Measurements from ENCODE around the gene MYLK. TPM values are rescaled to one million over a fixed set of nuclear protein-coding genes. Genes with fewer than 3 reads are reported as not detected.

The MYLK gene
- total RNA-seq, 1 donor from 2014 or later, result 81.4 TPM

DNA sequence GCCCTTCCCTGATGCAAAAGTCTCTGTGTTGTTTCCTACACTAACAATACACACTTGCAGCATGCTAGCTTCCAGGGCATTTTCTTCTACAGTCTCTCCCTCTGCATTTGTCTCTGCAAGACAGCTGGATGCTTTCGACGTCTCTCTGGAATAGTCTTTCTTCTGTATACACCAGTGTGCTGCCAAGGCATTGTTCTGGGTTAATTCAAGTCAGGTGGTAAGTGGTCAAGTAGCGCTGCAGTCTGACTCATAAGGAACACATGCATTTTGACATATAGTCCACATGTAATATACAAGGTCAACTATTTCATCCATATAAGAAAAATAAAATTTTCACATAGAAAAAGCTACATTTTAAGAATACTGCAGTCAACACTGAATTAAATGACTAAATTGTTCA, 92.7 kb downstream of the MYLK start:
- TF ChIP-seq, protein P1, sequence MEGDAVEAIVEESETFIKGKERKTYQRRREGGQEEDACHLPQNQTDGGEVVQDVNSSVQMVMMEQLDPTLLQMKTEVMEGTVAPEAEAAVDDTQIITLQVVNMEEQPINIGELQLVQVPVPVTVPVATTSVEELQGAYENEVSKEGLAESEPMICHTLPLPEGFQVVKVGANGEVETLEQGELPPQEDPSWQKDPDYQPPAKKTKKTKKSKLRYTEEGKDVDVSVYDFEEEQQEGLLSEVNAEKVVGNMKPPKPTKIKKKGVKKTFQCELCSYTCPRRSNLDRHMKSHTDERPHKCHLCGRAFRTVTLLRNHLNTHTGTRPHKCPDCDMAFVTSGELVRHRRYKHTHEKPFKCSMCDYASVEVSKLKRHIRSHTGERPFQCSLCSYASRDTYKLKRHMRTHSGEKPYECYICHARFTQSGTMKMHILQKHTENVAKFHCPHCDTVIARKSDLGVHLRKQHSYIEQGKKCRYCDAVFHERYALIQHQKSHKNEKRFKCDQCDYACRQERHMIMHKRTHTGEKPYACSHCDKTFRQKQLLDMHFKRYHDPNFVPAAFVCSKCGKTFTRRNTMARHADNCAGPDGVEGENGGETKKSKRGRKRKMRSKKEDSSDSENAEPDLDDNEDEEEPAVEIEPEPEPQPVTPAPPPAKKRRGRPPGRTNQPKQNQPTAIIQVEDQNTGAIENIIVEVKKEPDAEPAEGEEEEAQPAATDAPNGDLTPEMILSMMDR (conservative IDR thresholded peaks at IDR 0.05; ENCODE audit: low read depth, low read length), result no peak
- DNase-seq (ENCODE audit: low read depth), result no peak
- no peak overlapping the region for H3K4me3 ChIP-seq (ENCODE audit: low read depth, low read length)

DNA sequence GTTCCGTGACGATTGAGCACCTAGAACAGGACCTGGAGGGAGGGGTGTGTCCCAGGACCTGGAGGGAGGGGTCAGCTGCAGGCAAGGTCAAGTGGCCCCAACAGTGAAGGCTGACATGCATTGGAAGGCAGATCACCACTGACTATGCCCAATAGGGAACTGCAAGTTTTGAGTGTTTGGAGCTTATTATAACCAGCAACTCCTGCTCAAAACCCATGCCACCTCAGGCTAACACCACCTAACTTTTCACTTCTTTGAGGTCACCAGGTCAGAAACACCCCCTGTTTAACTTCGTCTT, 93.1 kb downstream of the MYLK start:
- no peak for DNase-seq (ENCODE audit: low read depth)
- TF ChIP-seq, protein P1 (conservative IDR thresholded peaks at IDR 0.05; ENCODE audit: low read depth, low read length), result no peak
- H3K4me3 ChIP-seq (ENCODE audit: low read depth, low read length), result no peak overlapping the region

DNA sequence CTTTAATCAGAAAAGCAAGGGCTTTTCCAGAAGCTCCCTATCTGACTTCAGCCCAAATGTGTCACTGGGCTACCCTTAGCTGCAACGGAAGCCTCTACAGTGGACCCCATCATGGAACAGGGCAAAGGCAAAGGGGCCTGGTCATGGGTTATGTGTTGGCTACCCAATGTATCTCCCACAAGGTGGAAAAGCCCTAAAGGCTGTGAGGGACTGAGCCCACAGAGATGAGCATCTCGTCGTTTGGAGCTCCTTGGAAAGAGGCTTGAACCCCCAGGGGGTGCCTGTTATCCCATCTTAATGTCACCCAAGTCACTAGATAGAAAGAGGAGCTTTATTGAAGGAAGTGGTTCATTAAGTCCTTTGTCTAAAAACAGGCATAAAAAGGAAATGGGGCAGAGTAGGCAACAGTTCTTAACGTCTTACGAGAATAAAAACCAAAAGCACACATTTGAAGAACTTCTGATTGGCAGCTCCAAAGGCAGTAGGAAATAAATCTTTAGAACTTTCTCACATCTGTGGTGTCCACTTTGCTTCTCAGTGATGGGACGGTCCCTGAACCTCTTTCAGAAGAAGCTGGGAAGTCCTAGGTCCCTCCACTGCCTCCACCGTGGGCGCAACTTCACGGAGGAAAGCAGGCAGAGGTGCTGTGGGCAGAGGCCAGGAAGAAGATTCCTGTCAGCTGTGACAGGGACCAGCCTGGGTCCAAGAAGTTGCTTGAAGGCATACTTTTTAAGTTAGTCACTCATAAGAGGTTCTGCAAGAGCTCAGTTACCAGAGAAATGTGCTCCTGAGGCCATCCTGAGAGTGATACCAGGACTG, 93.7 kb downstream of the MYLK start:
- no peak overlapping the region for H3K4me3 ChIP-seq (ENCODE audit: low read depth, low read length)
- no peak for DNase-seq (ENCODE audit: low read depth)
- TF ChIP-seq, protein P1 (conservative IDR thresholded peaks at IDR 0.05; ENCODE audit: low read depth, low read length), result no peak

DNA sequence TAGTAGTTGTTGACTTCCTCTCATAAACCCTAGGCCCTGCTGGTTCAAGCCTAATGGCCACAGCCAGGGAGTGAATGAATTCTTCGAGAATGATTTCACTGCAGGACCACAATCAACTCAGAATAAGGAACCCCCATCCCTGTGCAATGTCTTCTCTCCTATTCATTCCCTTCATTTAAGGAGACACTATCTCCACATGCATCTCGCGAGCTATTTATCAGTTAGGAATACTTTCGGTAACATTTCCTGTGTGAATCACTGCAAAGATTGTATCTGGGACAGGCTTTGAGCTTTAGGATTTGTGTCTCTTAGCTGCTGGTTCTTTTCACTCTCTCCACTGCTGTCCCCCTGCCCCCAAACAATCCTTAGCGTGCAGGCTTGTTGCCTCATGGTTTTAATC, 94.4 kb downstream of the MYLK start:
- no peak for DNase-seq (ENCODE audit: low read depth)
- TF ChIP-seq, protein P1 (conservative IDR thresholded peaks at IDR 0.05; ENCODE audit: low read depth, low read length), result no peak
- no peak overlapping the region for H3K4me3 ChIP-seq (ENCODE audit: low read depth, low read length)

DNA sequence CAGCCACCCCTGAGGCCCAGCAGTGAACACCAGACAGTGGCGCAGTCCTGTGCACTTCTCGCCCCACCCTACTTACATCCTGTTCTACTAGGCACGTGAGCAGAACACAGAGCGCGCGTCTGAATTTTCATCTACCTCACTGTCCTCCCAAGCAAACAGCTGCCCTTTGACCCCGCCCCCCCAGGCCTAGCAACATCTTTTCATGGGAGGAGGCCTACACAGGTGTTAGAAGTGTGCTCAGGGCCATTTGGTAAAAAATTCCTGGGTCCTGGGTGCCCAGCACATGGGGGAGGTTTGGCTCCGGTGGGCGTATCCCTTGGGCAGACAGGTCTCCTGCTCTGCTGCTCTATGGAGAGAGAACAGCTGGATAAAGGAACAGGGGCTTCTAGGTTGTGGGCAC, 95.0 kb downstream of the MYLK start:
- TF ChIP-seq, protein P1 (conservative IDR thresholded peaks at IDR 0.05; ENCODE audit: low read depth, low read length), result no peak
- no peak for DNase-seq (ENCODE audit: low read depth)
- H3K4me3 ChIP-seq (ENCODE audit: low read depth, low read length), result no peak overlapping the region

DNA sequence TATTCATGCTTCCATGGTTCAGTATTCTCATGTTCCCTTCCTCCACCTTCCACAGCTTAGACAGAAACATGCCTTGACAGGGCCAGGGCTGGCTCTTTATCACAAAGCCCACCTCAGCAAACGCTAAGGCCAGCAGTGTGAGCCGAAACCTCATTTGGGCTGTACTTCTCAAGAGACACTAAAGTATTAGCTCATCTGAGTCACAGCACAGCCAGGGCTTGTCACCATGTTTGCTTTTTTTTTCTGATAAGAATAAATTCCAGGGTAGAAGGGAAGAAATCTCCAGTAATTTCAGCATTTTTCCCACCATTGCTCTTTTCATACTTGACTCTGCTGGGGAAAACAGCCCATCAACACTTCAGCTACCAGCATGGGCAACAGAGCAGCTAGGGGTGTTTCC, 95.4 kb downstream of the MYLK start:
- DNase-seq (ENCODE audit: low read depth), result no peak
- TF ChIP-seq, protein P1 (conservative IDR thresholded peaks at IDR 0.05; ENCODE audit: low read depth, low read length), result no peak
- H3K4me3 ChIP-seq (ENCODE audit: low read depth, low read length), result no peak overlapping the region

DNA sequence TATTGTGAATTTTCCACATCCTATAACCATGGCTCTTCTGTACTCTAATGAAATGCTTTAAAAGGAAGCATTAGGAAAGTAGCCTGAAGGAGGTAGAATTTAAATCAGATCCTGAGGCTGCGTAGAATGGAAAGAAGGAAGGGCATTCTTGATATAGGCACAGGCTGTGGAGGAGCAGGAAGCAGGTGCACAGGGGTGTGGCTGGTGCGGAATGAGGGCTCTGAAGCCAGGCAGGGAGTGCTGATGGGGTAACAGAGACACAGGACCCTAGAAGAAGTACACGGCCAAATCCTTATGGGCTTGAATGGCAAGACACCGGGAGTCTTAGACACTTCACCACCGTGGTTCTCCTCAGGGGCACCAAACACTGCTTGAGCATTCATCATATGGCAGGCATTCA, 97.0 kb downstream of the MYLK start:
- H3K4me3 ChIP-seq (ENCODE audit: low read depth, low read length), result no peak overlapping the region
- no peak for DNase-seq (ENCODE audit: low read depth)
- TF ChIP-seq, protein P1 (conservative IDR thresholded peaks at IDR 0.05; ENCODE audit: low read depth, low read length), result no peak
